Measurements from ENCODE around the gene MINDY4. TPM values are rescaled to one million over a fixed set of nuclear protein-coding genes. Genes with fewer than 3 reads are reported as not detected.

The MINDY4 gene
- total RNA-seq, 1 donor from 2014 or later, result 4.7 TPM

DNA sequence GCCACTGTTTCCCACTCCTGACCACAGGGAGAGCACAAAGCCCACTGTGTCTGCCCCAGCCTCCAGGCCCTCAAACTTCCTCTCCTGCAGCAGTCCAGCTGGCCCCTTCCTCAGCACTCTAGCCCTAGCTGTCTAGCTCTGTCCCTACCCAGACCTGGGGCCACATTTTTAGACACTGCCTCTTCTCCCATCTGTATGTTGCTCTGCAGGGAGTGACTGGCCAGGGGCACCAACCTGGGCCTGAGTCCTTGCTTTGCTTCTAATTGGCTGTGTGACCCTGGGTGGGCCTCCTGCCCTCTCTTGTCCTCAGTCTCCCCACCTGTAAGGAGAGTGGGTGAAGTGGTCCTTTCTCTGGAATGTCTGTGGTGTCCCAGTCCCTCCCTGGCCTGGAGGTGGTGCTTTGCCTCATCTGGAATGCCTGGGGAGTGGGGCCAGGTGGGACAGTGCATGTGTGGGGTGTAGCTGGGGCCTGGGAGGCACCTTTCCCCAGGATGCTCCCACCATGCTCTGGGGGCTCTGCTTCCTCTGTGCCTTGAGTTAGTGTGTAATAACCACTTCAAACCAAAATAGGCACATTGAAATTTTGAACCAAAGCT lies 165.5 kb downstream of the MINDY4 start:
- Mint-ChIP-seq H3K27ac (ENCODE audit: unreplicated experiment) (no peak overlapping the region), H3K4me1 (ENCODE audit: unreplicated experiment) (peaks cover 4% of the 10 kb centered on the region), H3K36me3 (ENCODE audit: low read depth, unreplicated experiment) (no peaks in the 10 kb centered on the region), H3K9me3 (ENCODE audit: unreplicated experiment) (no peaks in the 10 kb centered on the region), H3K4me3 (ENCODE audit: unreplicated experiment) (no peak overlapping the region), H3K27me3 (ENCODE audit: unreplicated experiment) (peaks cover 9% of the 10 kb centered on the region)
- TF ChIP-seq, protein P1, sequence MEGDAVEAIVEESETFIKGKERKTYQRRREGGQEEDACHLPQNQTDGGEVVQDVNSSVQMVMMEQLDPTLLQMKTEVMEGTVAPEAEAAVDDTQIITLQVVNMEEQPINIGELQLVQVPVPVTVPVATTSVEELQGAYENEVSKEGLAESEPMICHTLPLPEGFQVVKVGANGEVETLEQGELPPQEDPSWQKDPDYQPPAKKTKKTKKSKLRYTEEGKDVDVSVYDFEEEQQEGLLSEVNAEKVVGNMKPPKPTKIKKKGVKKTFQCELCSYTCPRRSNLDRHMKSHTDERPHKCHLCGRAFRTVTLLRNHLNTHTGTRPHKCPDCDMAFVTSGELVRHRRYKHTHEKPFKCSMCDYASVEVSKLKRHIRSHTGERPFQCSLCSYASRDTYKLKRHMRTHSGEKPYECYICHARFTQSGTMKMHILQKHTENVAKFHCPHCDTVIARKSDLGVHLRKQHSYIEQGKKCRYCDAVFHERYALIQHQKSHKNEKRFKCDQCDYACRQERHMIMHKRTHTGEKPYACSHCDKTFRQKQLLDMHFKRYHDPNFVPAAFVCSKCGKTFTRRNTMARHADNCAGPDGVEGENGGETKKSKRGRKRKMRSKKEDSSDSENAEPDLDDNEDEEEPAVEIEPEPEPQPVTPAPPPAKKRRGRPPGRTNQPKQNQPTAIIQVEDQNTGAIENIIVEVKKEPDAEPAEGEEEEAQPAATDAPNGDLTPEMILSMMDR (IDR thresholded peaks at IDR 0.05; ENCODE audit: unreplicated experiment), result no peak
- no peak for DNase-seq (ENCODE audit: low spot score)

DNA sequence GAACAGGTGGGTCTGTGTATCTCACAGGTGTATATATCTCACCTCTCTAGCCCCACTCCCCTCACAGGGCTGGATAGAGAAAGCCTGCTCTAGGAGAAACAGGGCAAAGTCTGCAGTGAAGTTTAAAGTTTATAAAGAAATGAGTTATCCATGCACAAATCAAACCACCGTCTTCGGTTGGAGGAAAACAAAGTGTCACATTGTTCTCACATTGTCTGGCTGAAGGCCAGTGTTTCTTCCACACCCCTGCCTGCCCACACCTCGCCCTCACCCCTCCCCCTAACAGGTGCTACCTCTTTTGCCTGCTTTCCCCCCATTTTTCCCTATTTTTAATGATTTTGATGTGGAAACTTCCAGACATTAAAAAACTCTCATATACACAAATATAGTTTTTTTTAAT lies 166.2 kb downstream of the MINDY4 start:
- no peaks in the 10 kb centered on the region for H3K9me3 Mint-ChIP-seq (ENCODE audit: unreplicated experiment)
- H3K36me3 Mint-ChIP-seq (ENCODE audit: low read depth, unreplicated experiment), result no peaks in the 10 kb centered on the region
- peaks cover 6% of the 10 kb centered on the region for H3K27me3 Mint-ChIP-seq (ENCODE audit: unreplicated experiment)
- H3K4me1 Mint-ChIP-seq (ENCODE audit: unreplicated experiment), result peaks cover 4% of the 10 kb centered on the region
- TF ChIP-seq, protein P1 (IDR thresholded peaks at IDR 0.05; ENCODE audit: unreplicated experiment), result no peak
- H3K27ac Mint-ChIP-seq (ENCODE audit: unreplicated experiment), result peak overlapping the region; percentile 45
- DNase-seq (ENCODE audit: low spot score), result no peak
- no peak overlapping the region for H3K4me3 Mint-ChIP-seq (ENCODE audit: unreplicated experiment)

DNA sequence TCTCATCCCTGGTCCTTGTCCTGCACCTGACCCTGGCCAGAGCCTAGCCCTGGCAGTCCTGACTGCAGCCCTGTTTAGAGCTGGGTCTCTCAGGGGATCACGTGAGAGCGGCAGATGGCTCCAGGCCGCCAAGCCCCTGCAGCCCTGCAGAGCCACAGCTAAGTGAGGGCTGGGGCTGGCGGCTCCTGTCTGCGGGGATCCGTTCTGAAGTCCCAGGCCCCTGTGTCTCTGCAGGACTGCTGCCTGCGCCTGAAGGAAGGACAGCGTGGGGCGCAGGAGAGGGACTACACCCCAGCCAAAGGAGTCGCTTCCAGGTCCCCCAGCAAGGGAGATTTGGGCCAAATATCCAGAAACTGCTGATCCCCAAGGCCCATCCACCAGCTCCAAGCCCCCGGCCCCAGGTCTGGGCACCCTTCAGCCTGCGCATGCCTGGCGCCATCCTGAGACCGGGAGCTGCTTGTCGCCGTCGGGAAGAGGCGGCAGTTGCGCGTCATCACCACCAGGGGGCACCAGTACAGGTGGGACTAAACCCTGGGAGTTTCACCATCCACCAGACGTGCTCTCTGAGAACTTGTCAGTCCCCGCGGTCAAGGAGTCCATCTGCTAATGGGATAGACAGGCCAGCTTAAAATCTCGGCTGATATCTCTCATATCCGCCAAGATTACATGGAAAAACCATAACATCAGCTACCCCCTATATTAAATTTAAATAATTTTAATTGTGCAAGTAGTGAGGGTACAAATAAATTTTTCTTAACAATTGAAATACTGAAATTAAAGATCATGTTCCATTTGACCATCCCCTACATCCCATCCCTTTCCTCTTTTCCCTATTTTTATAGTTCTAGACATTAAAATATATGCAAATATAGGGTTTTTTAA lies 167.5 kb downstream of the MINDY4 start:
- DNase-seq (ENCODE audit: low spot score), result peak; percentile 94
- Mint-ChIP-seq H3K27ac (ENCODE audit: unreplicated experiment) (no peak overlapping the region), H3K4me1 (ENCODE audit: unreplicated experiment) (peaks cover 4% of the 10 kb centered on the region), H3K36me3 (ENCODE audit: low read depth, unreplicated experiment) (no peaks in the 10 kb centered on the region), H3K9me3 (ENCODE audit: unreplicated experiment) (no peaks in the 10 kb centered on the region), H3K4me3 (ENCODE audit: unreplicated experiment) (no peak overlapping the region), H3K27me3 (ENCODE audit: unreplicated experiment) (peaks cover 6% of the 10 kb centered on the region)
- TF ChIP-seq, protein P1 (IDR thresholded peaks at IDR 0.05; ENCODE audit: unreplicated experiment), result peak; percentile 99

DNA sequence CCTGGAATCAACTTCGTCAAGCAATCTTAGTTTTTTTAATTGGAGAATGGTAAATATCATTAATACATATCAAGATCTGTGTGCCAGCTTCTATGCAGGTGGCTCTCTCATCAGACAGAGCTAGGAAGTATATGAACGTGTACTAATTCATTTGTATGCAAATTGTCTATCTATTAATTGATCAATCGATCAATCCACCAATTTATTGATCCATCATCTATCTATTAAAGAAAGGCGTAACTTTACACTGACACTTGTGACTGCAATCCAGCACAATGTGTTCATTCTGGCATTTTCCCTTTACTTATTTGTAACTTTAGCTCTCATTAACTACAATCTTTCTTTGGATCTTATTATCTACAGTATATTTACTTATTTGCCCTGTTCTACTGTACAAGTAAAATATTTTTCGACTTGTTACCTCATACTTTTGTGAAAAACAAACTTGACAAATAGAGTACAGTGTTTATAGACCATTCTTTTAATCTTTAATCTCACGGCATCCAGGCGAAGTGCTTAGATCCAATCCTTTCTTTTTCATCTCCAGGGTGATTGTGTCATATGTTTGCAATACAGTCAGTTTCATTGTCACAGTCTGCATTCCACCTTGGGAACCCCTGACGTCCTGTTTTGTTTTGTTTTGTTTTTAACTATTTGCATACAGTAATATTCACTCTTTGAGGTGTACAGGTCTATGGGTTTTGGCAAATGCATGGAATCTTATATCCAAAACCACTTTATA lies 170.5 kb downstream of the MINDY4 start:
- Mint-ChIP-seq H3K27ac (ENCODE audit: unreplicated experiment) (no peak overlapping the region), H3K36me3 (ENCODE audit: low read depth, unreplicated experiment) (no peaks in the 10 kb centered on the region), H3K27me3 (ENCODE audit: unreplicated experiment) (no peaks in the 10 kb centered on the region), H3K4me1 (ENCODE audit: unreplicated experiment) (no peaks in the 10 kb centered on the region), H3K9me3 (ENCODE audit: unreplicated experiment) (no peaks in the 10 kb centered on the region), H3K4me3 (ENCODE audit: unreplicated experiment) (no peak overlapping the region)
- DNase-seq (ENCODE audit: low spot score), result no peak
- TF ChIP-seq, protein P1 (IDR thresholded peaks at IDR 0.05; ENCODE audit: unreplicated experiment), result no peak

Other genes starting within 250 kb of the MINDY4 start
- gene GARS1, start 176.5 kb upstream of the MINDY4 start, total RNA-seq (ENCODE audit: unreplicated experiment), result 91.3 TPM
- gene CRHR2, start 89.0 kb upstream of the MINDY4 start, total RNA-seq (ENCODE audit: unreplicated experiment), result 0.38 TPM
- gene INMT, start 19.3 kb upstream of the MINDY4 start, total RNA-seq (ENCODE audit: unreplicated experiment), result 1.4 TPM
- 2.7 TPM for gene AQP1, start 140.4 kb downstream of the MINDY4 start, total RNA-seq (ENCODE audit: unreplicated experiment)
- 7.5 TPM for gene GHRHR, start 192.5 kb downstream of the MINDY4 start, total RNA-seq (ENCODE audit: unreplicated experiment)

Data from endothelial cell (in vitro differentiated cells).